Coronary artery (tissue), 2 donors: ENCODE data around the gene UROS.

Experiments
- DNase-seq: peaks from one replicate; pipeline ENCODE4 v3.0.0-alpha.2; 2017; ENCODE audit warnings: low spot score
- H3K27ac ChIP-seq, 2 donors: fragments of 200-600 bp; sonication (generic); one replicate each; pipeline ENCODE4 v1.5.1; 2016 to 2019
- H3K4me3 ChIP-seq: fragments of 200-600 bp; sonication (generic); 2 replicates; pipeline ENCODE4 v1.5.1; 2016; ENCODE audit warnings: mild to moderate bottlenecking, moderate library complexity
- TF ChIP-seq, protein P1 (sequence below): fragments of 200-600 bp; sonication (generic); IDR thresholded peaks from one replicate; pipeline ENCODE4 v1.5.1; 2019; ENCODE audit warnings: antibody characterized with exemption

The UROS gene

GRCh38 chr10:125768219-125768855, 54.7 kb downstream of the UROS start:
- DNase-seq = no peak
- TF ChIP-seq, protein P1, sequence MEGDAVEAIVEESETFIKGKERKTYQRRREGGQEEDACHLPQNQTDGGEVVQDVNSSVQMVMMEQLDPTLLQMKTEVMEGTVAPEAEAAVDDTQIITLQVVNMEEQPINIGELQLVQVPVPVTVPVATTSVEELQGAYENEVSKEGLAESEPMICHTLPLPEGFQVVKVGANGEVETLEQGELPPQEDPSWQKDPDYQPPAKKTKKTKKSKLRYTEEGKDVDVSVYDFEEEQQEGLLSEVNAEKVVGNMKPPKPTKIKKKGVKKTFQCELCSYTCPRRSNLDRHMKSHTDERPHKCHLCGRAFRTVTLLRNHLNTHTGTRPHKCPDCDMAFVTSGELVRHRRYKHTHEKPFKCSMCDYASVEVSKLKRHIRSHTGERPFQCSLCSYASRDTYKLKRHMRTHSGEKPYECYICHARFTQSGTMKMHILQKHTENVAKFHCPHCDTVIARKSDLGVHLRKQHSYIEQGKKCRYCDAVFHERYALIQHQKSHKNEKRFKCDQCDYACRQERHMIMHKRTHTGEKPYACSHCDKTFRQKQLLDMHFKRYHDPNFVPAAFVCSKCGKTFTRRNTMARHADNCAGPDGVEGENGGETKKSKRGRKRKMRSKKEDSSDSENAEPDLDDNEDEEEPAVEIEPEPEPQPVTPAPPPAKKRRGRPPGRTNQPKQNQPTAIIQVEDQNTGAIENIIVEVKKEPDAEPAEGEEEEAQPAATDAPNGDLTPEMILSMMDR = no peak
- no peak overlapping the region for H3K4me3 ChIP-seq
- H3K27ac ChIP-seq = peak overlapping the region; percentile 5 to 34

DNA sequence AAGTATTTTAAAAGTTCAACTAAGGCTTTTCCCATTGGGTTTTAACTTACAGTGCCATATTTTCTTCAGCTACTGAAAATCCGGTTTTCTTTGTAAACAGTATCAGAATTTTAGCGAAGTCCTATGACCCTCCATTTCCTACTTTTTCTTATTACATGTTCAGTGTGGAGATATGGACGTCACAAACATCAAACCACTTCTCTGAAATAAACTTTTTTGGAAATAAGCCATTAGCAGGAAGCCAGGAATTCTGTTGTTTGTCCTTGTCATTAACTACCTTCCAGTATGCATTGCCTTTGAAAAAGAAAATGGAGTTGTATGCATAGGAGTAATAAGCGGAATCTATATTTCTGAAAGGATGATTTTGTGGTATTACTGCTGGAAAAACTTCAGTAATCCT, 56.5 kb downstream of the UROS start:
- no peak overlapping the region for H3K4me3 ChIP-seq
- TF ChIP-seq, protein P1 = no peak
- no peak overlapping the region for H3K27ac ChIP-seq
- no peak for DNase-seq

DNA sequence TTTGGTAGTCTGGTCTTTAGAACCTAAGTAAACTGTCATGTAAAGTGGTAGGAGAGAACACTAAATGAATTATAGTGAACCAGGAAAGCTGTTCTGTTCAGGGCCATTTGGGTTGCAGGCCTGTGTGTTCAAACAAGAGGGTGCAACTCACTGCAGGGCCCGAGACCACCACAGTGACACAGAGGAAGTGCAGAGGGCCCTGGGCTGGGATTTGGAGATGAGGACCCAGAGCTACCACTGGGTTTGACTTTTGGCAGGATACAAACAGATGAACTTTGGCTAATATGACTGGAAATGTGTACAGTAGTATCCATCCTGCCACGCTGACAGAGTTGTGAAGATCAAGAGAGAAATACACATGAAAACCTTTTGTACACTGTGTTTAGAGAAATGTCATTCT, 57.2 kb downstream of the UROS start:
- DNase-seq = no peak
- Histone ChIP-seq H3K4me3 (no peak overlapping the region), H3K27ac (no peak overlapping the region)
- TF ChIP-seq, protein P1 = no peak

- Histone ChIP-seq H3K4me3 (no peak overlapping the region), H3K27ac (no peak overlapping the region)
- TF ChIP-seq, protein P1 = no peak
- DNase-seq = no peak
These were observed 60.1 kb downstream of the UROS start for GRCh38 chr10:125762692-125763648.

DNA sequence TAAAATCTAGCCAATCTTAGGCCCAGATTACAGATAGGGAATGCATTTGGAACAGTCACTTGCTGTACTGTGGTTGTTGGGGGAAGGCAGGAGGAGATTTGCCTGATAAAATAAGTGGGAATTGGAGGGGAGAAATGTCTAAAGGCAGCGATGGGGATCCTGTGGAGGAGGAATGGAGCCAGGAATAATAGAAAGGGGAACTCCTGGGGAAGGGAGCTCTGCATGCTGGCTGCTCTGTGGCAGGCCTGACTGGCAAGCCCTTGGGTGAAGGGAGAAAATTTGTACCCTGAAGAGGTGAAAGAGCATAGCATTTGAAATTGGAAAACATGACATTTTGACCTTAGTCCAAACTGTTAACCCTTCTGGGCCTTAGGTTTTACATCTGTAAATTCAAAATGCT, 61.1 kb downstream of the UROS start:
- DNase-seq = no peak
- Histone ChIP-seq H3K4me3 (no peak overlapping the region), H3K27ac (no peak overlapping the region)
- TF ChIP-seq, protein P1 = no peak

GRCh38 chr10:125757742-125758141, 65.3 kb downstream of the UROS start:
- Histone ChIP-seq H3K27ac (no peak overlapping the region), H3K4me3 (no peak overlapping the region)
- TF ChIP-seq, protein P1 = no peak
- DNase-seq = no peak
